WERI-Rb-1 (cell line): ENCODE results near the gene OR2AK2.

Experiments used
- DNase-seq: peaks from one replicate; pipeline ENCODE4 v3.0.0-alpha.2; 2020
- H3K27ac ChIP-seq: fragments of 250-450 bp; sonication (Bioruptor Pico); 2 replicates; pipeline ENCODE4 v1.5.1; 2020; ENCODE audit warnings: mild to moderate bottlenecking, moderate library complexity
- H3K27me3 ChIP-seq: fragments of 250-450 bp; sonication (Bioruptor Pico); 2 replicates; pipeline ENCODE4 v1.5.1; 2021; ENCODE audit warnings: mild to moderate bottlenecking, low read depth, moderate library complexity; ENCODE audit not compliant: insufficient read depth, severe bottlenecking
- H3K36me3 ChIP-seq: fragments of 250-450 bp; sonication (Bioruptor Pico); 2 replicates; pipeline ENCODE4 v1.5.1; 2020; ENCODE audit warnings: mild to moderate bottlenecking, moderate library complexity
- H3K4me3 ChIP-seq: 2 replicates; pipeline ENCODE4 v1.5.1; 2011; ENCODE audit warnings: low read depth, mild to moderate bottlenecking, control low read depth, low read length
- H3K9me3 ChIP-seq: fragments of 250-450 bp; sonication (Bioruptor Pico); 2 replicates; pipeline ENCODE4 v1.5.1; 2021; ENCODE audit warnings: mild to moderate bottlenecking, moderate library complexity; ENCODE audit not compliant: severe bottlenecking
- TF ChIP-seq, protein P1 (sequence below): IDR thresholded peaks from 2 replicates; pipeline ENCODE4 v1.5.1; 2011; ENCODE audit warnings: low read depth, mild to moderate bottlenecking, control low read depth, inconsistent platforms, low read length

Gene OR2AK2

DNA sequence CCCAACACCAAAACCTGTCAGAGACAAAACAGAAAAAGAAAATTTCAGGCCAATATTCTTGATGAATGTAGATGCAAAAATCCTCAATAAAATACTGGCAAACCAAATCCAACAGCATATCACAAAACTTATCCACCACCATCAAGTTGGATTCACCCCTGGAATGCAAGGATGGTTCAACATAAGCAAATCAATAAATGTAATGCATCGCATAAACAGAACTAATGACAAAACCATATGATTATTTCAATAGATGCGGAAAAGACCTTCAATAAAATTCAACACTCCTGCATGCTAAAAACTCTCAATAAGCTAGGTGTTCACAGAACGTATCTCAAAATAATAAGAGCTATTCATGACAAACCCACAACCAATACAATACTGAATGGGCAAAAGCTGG lies 44.6 kb downstream of the OR2AK2 start:
- DNase-seq: no peak
- TF ChIP-seq, protein P1, sequence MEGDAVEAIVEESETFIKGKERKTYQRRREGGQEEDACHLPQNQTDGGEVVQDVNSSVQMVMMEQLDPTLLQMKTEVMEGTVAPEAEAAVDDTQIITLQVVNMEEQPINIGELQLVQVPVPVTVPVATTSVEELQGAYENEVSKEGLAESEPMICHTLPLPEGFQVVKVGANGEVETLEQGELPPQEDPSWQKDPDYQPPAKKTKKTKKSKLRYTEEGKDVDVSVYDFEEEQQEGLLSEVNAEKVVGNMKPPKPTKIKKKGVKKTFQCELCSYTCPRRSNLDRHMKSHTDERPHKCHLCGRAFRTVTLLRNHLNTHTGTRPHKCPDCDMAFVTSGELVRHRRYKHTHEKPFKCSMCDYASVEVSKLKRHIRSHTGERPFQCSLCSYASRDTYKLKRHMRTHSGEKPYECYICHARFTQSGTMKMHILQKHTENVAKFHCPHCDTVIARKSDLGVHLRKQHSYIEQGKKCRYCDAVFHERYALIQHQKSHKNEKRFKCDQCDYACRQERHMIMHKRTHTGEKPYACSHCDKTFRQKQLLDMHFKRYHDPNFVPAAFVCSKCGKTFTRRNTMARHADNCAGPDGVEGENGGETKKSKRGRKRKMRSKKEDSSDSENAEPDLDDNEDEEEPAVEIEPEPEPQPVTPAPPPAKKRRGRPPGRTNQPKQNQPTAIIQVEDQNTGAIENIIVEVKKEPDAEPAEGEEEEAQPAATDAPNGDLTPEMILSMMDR: no peak
- H3K9me3 ChIP-seq: peaks cover 16% of the 10 kb centered on the region
- H3K27ac ChIP-seq: no peak overlapping the region
- H3K4me3 ChIP-seq: no peak overlapping the region
- no peaks in the 10 kb centered on the region for H3K36me3 ChIP-seq
- H3K27me3 ChIP-seq: peaks cover 35% of the 10 kb centered on the region

GRCh38 chr1:248013229-248013710 lies 48.2 kb downstream of the OR2AK2 start, which contains the start of gene OR2L5:
TSS of gene OR2L5 (plus strand) at chr1:248013660. CDS start at chr1:248021948, 8,288 bp downstream.
- Histone ChIP-seq H3K27me3 (peaks cover 40% of the 10 kb centered on the region), H3K27ac (no peak within 1 kb of the TSS), H3K36me3 (no peaks in the 10 kb centered on the region), H3K9me3 (peaks cover 16% of the 10 kb centered on the region), H3K4me3 (no peak within 1 kb of the TSS)
- no peak for DNase-seq
- TF ChIP-seq, protein P1: no peak

DNA sequence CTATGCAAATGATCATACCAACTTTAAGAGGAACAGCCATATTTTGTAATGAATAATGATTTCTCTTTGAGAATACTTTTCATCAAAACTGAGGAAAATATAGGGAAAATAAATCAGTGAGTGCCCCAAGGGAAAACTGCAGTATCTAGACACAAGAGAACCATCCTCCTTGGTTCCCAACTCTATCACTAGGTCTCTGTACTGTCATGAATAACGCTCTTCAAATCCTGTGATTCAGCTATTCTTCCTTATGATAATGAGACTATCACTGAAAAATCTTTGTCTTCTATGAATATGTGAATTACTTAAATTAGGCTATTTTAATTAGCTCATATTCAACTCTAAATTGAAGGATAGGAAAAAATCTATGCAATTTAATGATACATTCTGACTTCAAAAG lies 50.8 kb downstream of the OR2AK2 start:
- TF ChIP-seq, protein P1: no peak
- H3K27ac ChIP-seq: no peak overlapping the region
- no peak overlapping the region for H3K4me3 ChIP-seq
- H3K27me3 ChIP-seq: peaks cover 62% of the 10 kb centered on the region
- DNase-seq: no peak
- H3K9me3 ChIP-seq: no peaks in the 10 kb centered on the region
- no peaks in the 10 kb centered on the region for H3K36me3 ChIP-seq
